Measurements from ENCODE around the gene RBP3. TPM values are rescaled to one million over a fixed set of nuclear protein-coding genes. Genes with fewer than 3 reads are reported as not detected.

RBP3 gene
- polyA plus RNA-seq, 3 donors = not detected

DNA sequence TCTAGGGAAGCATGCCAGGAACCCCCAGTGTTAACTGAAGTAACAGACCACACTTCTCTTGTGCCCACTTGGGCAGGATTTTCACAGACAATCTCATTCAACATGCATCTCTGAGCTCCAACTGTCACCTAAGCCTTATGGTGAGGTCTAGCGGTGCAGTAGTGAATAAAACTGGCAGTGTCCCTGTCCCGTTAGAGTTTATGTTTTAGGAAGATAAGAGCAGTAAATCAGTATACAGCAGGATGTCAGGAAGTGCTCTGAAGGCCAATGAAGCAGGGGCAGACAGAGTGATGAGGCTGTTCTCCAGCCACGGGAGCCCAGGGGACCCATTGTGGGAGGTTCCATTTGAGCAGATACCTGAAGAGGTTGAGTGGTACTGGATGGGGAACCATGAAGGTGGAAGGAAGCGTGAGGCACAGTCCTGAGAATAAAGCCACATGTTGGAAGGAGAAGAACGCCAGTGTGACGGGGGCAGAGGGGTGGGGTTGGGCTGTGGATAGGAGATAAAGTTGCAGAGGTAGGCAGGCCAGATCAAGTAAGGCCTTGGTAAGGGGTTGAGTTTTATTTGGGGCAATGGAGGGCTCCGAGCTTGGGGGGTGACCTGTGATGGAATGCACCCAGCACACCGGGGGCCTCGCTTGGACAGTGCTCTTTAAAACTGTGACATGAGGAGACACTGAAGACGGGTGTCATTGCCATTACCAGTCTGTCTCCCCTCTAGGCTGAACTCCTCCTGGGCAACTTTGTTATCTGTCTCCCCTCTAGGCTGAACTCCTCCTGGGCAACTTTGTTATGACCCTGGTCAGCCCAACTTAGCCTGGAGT is 41.6 kb upstream of the RBP3 start:
- Mint-ChIP-seq H3K27me3 (ENCODE audit: low read depth in 3 of 3) (peaks cover 18 to 21% (median 21%) of the 10 kb centered on the region in 3 donors), H3K9me3 (no peaks in the 10 kb centered on the region), H3K4me1 (peaks cover under 1% of the 10 kb centered on the region), H3K36me3 (no peaks in the 10 kb centered on the region), H3K4me3 (no peak overlapping the region), H3K27ac (peak overlapping the region in 2 of 7 donors; percentile 35 to 78)
- Histone ChIP-seq H3K79me2 (ENCODE audit: insufficient read depth, low read length) (no peaks in the 10 kb centered on the region), H2AFZ (ENCODE audit: insufficient read depth, low read depth, low read length, poor library complexity, severe bottlenecking) (no peak overlapping the region), H3K27ac (ENCODE audit: low read depth in 1 of 2, low read length in 2 of 2) (no peak overlapping the region), H3K27me3 (ENCODE audit: control insufficient read depth in 2 of 2, insufficient read depth in 2 of 2, low read length in 2 of 2) (peaks cover 5 to 10% of the 10 kb centered on the region in 2 donors), H3K4me1 (ENCODE audit: control insufficient read depth in 1 of 2, insufficient read depth in 2 of 2, low read length in 2 of 2) (no peaks in the 10 kb centered on the region), H3K9ac (ENCODE audit: insufficient read depth, low read length, poor library complexity, severe bottlenecking) (no peak overlapping the region), H3K36me3 (replicated peaks in 1 of 2; ENCODE audit: control insufficient read depth in 1 of 2, insufficient read depth in 2 of 2, low read length in 2 of 2) (no peaks in the 10 kb centered on the region), H3K4me2 (replicated peaks; ENCODE audit: extremely low read depth, low read length, poor library complexity, severe bottlenecking) (no peak overlapping the region), H3K4me3 (replicated peaks in 1 of 3; ENCODE audit: low read depth in 2 of 3, low read length in 3 of 3) (no peak overlapping the region), H3K9me3 (replicated peaks in 1 of 2; ENCODE audit: control insufficient read depth in 1 of 2, insufficient read depth in 1 of 2, low read length in 2 of 2) (no peaks in the 10 kb centered on the region), H4K20me1 (ENCODE audit: insufficient read depth, low read length) (no peaks in the 10 kb centered on the region)
- intact Hi-C loops (cut with micrococcal nuclease) = loop anchor here in 1 of 2 donors (10.0 kb wide), 1 partner anchor 72 kb away; no protein-coding TSS in a partner anchor
- WGBS (ENCODE audit: insufficient coverage) = 36% methylated on average over 9 of the region's 10 CpGs
- DNase-seq = no peak
- TF ChIP-seq, protein P1, sequence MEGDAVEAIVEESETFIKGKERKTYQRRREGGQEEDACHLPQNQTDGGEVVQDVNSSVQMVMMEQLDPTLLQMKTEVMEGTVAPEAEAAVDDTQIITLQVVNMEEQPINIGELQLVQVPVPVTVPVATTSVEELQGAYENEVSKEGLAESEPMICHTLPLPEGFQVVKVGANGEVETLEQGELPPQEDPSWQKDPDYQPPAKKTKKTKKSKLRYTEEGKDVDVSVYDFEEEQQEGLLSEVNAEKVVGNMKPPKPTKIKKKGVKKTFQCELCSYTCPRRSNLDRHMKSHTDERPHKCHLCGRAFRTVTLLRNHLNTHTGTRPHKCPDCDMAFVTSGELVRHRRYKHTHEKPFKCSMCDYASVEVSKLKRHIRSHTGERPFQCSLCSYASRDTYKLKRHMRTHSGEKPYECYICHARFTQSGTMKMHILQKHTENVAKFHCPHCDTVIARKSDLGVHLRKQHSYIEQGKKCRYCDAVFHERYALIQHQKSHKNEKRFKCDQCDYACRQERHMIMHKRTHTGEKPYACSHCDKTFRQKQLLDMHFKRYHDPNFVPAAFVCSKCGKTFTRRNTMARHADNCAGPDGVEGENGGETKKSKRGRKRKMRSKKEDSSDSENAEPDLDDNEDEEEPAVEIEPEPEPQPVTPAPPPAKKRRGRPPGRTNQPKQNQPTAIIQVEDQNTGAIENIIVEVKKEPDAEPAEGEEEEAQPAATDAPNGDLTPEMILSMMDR (IDR thresholded peaks at IDR 0.05) = no peak

DNA sequence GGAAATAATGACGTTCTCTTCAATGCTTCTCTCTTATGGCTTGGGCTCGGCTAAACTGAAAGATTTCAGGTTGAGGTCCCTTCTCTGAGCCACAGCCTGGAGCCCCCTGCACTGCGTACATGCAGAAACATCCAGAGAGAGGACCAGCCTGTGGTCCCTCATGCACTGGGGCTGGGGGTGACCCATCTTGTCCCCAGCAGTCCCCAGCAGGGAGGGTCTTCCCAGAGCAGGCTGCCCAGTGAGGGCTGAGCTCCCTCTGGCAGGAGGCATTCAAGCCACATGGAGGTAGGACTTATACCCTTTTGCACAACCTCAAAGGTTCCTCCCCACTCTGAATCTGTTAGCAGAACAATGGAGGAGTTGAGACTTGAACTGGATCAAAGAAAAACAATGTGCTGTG is 40.8 kb upstream of the RBP3 start:
- H3K36me3 ChIP-seq (replicated peaks in 1 of 2; ENCODE audit: control insufficient read depth in 1 of 2, insufficient read depth in 2 of 2, low read length in 2 of 2) = no peaks in the 10 kb centered on the region
- intact Hi-C loops (cut with micrococcal nuclease) = loop anchor here in 1 of 2 donors (10.0 kb wide), 1 partner anchor 73 kb away; no protein-coding TSS in a partner anchor
- Mint-ChIP-seq H3K4me1 (peaks cover 6% of the 10 kb centered on the region), H3K4me3 (no peak overlapping the region), H3K27ac (no peak overlapping the region), H3K9me3 (no peaks in the 10 kb centered on the region), H3K27me3 (ENCODE audit: low read depth in 3 of 3) (peaks cover 14 to 20% (median 14%) of the 10 kb centered on the region in 3 donors), H3K36me3 (no peaks in the 10 kb centered on the region)
- H3K79me2 ChIP-seq (ENCODE audit: insufficient read depth, low read length) = no peaks in the 10 kb centered on the region
- H3K27ac ChIP-seq (ENCODE audit: low read depth in 1 of 2, low read length in 2 of 2) = no peak overlapping the region
- H3K4me2 ChIP-seq (replicated peaks; ENCODE audit: extremely low read depth, low read length, poor library complexity, severe bottlenecking) = no peak overlapping the region
- H3K4me1 ChIP-seq (ENCODE audit: control insufficient read depth in 1 of 2, insufficient read depth in 2 of 2, low read length in 2 of 2) = no peaks in the 10 kb centered on the region
- peaks cover 0 to 5% of the 10 kb centered on the region in 2 donors for H3K27me3 ChIP-seq (ENCODE audit: control insufficient read depth in 2 of 2, insufficient read depth in 2 of 2, low read length in 2 of 2)
- H3K9ac ChIP-seq (ENCODE audit: insufficient read depth, low read length, poor library complexity, severe bottlenecking) = no peak overlapping the region
- TF ChIP-seq, protein P1 (IDR thresholded peaks at IDR 0.05) = no peak
- 89% methylated on average over 3 of the region's 3 CpGs for WGBS (ENCODE audit: insufficient coverage)
- no peaks in the 10 kb centered on the region for H3K9me3 ChIP-seq (replicated peaks in 1 of 2; ENCODE audit: control insufficient read depth in 1 of 2, insufficient read depth in 1 of 2, low read length in 2 of 2)
- no peak for DNase-seq
- no peak overlapping the region for H2AFZ ChIP-seq (ENCODE audit: insufficient read depth, low read depth, low read length, poor library complexity, severe bottlenecking)
- H3K4me3 ChIP-seq (replicated peaks in 1 of 3; ENCODE audit: low read depth in 2 of 3, low read length in 3 of 3) = no peak overlapping the region
- no peaks in the 10 kb centered on the region for H4K20me1 ChIP-seq (ENCODE audit: insufficient read depth, low read length)
